GM12878 (cell line): ENCODE data around the gene IL27RA. TPM values are rescaled to one million over a fixed set of nuclear protein-coding genes. Genes with fewer than 3 reads are reported as not detected.

Experiments
- ATF7 ChIP-seq: fragments of 450-650 bp; IDR thresholded peaks from 2 replicates; pipeline ENCODE4 v1.6.1; 2016; ENCODE audit warnings: low read depth, mild to moderate bottlenecking
- E4F1 ChIP-seq: fragments of 450-650 bp; IDR thresholded peaks from 2 replicates; pipeline ENCODE4 v1.6.1; 2018; ENCODE audit warnings: borderline replicate concordance, mild to moderate bottlenecking; ENCODE audit not compliant: partially characterized antibody
- FOS ChIP-seq: IDR thresholded peaks from 3 replicates; pipeline ENCODE4 v1.6.1; 2011; ENCODE audit warnings: borderline replicate concordance; ENCODE audit not compliant: insufficient read length; ENCODE audit errors: extremely low read depth
- FOXK2 ChIP-seq: fragments of 450-650 bp; IDR thresholded peaks from 2 replicates; pipeline ENCODE4 v1.6.1; 2017; ENCODE audit warnings: mild to moderate bottlenecking, moderate library complexity
- HDAC6 ChIP-seq: fragments of 200-600 bp; sonication (generic); IDR thresholded peaks from one replicate; pipeline ENCODE4 v1.8.0; 2017; ENCODE audit warnings: antibody characterized with exemption; ENCODE audit not compliant: unreplicated experiment
- IRF5 ChIP-seq: fragments of 450-650 bp; IDR thresholded peaks from 2 replicates; pipeline ENCODE4 v1.6.1; 2017; ENCODE audit warnings: borderline replicate concordance
- KAT2A ChIP-seq: conservative IDR thresholded peaks from 2 replicates; pipeline ENCODE4 v1.6.1; 2011; ENCODE audit warnings: low read depth, low read length; ENCODE audit not compliant: control insufficient read depth
- LARP7 ChIP-seq: fragments of 450-650 bp; IDR thresholded peaks from 2 replicates; pipeline ENCODE4 v1.6.1; 2017; ENCODE audit warnings: mild to moderate bottlenecking
- PML ChIP-seq: IDR thresholded peaks from 2 replicates; pipeline ENCODE4 v1.6.1; 2012; ENCODE audit warnings: low read length, inconsistent platforms
- SIN3A ChIP-seq: IDR thresholded peaks from 2 replicates; pipeline ENCODE4 v1.6.1; 2012; ENCODE audit warnings: low read depth, low read length, improper control_type of control experiment
- SMAD5 ChIP-seq: IDR thresholded peaks from 2 replicates; pipeline ENCODE4 v1.6.1; 2016; ENCODE audit warnings: antibody characterized with exemption, low read depth
- ZBTB33 ChIP-seq: fragments of 450-650 bp; IDR thresholded peaks from 2 replicates; pipeline ENCODE4 v1.6.1; 2017; ENCODE audit warnings: mild to moderate bottlenecking
- ZNF207 ChIP-seq: fragments of 450-650 bp; IDR thresholded peaks from 2 replicates; pipeline ENCODE4 v1.6.1; 2014; ENCODE audit warnings: antibody characterized with exemption, mild to moderate bottlenecking, borderline replicate concordance
- ZNF24 ChIP-seq: fragments of 450-650 bp; IDR thresholded peaks from 2 replicates; pipeline ENCODE4 v1.6.1; 2017; ENCODE audit warnings: antibody characterized with exemption, mild to moderate bottlenecking
- polyA plus RNA-seq, 11 experiments: library from polyadenylated mRNA; depleted of rRNA in 4 of 11; unstranded in 6 of 11; stranded (reverse) in 5 of 11; fragments of >200 nt; fragmentation: Nextera tagmentation in 4 of 11; fragmentation: Illumina TruSeq in 1 of 11; extraction: Ambion mirVana in 4 of 11; extraction: Trizol in 1 of 11; gene quantifications; 1 replicate in 1 of 11; 2 replicates in 10 of 11; pipeline versions ENCODE4 v1.2.1 to v1.2.3, GENCODE V29; 2011 to 2016; ENCODE audit warnings: inconsistent platforms in 2 of 11, missing spikeins in 2 of 11, low read depth in 1 of 11
- total RNA-seq, 4 experiments: library from RNA; depleted of rRNA in 3 of 4; stranded (reverse); fragments of >200 nt in 3 of 4; fragmentation: Illumina TruSeq in 1 of 4; extraction: Trizol in 1 of 4; gene quantifications; 2 replicates each; pipeline versions ENCODE4 v1.2.1 to v1.2.3, GENCODE V29; 2013 to 2021
- TF ChIP-seq, protein P1 (sequence below): IDR thresholded peaks from 2 replicates; pipeline ENCODE4 v1.6.1; 2011; ENCODE audit warnings: low read depth, low read length, improper control_type of control experiment, borderline replicate concordance
- TF ChIP-seq, protein P2 (sequence below): IDR thresholded peaks from 2 replicates; pipeline ENCODE4 v1.6.1; 2012; ENCODE audit warnings: low read depth, low read length, improper control_type of control experiment
- TF ChIP-seq, protein P3 (sequence below): fragments of 450-650 bp; IDR thresholded peaks from 2 replicates; pipeline ENCODE4 v1.6.1; 2017; ENCODE audit warnings: mild to moderate bottlenecking, moderate library complexity

Gene IL27RA
- total and polyA plus RNA-seq, 10 of the 15 experiments (the other 5 are each of a cell fraction or from before 2014, with no cell fraction given): 8.4 to 63.5 (median 41.2) TPM

DNA sequence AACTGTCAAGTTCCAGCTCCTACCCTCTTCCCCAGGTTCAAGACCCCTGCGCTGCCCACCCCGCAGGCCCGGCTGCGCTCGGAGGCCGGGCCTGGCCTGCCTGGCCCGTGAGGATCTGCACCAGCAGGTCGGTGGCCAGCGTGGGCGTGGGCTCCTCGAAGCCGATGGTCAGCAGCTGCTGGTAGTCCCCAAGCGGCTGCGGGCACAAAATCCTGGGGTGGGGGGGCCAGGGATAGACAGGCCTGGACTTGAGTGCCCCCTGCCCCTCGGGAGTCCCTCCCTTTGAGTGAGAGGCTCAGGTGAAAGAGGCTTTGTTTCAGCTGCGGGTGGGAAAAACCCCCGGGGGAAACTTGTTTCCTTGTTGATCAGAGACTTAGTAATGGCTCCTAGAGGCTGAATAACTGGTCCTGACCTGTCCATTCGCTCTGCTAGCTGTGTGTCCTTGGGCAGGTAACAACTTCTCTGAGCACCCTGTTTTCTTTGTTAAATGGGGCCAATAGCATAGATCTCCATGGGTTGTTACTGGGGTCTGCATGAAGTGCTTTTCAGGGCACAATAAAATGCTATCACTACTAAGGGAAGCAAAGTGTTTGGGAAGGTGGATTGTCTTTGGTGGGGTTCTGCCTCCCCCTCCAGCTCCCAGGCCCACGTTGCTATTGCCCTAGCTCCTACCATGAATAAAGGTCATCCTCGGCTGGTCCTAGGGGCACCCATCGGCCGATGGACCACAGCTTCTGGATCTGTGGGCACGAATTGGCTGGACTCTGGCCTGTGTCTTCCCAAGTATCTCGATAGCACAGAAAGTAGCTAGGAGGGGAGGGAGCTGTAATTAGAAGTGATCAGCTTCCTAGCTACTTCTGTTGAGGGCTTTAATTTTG lies 50.5 kb downstream of the IL27RA start (continued):
- TF ChIP-seq ATF7 (no peak), ZBTB33 (no peak), FOXK2 (no peak), HDAC6 (no peak), FOS (no peak), E4F1 (no peak), SIN3A (0 out of 2 replicates have a peak, but pooled peaks have one; percentile 1), PML (peak; percentile 35; the same call in 1 of the 2 replicates), SMAD5 (no peak), KAT2A (no peak), IRF5 (no peak), LARP7 (peak; percentile 88), ZNF207 (no peak), ZNF24 (no peak)
- TF ChIP-seq, protein P1, sequence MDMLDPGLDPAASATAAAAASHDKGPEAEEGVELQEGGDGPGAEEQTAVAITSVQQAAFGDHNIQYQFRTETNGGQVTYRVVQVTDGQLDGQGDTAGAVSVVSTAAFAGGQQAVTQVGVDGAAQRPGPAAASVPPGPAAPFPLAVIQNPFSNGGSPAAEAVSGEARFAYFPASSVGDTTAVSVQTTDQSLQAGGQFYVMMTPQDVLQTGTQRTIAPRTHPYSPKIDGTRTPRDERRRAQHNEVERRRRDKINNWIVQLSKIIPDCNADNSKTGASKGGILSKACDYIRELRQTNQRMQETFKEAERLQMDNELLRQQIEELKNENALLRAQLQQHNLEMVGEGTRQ: no peak
- TF ChIP-seq, protein P2, sequence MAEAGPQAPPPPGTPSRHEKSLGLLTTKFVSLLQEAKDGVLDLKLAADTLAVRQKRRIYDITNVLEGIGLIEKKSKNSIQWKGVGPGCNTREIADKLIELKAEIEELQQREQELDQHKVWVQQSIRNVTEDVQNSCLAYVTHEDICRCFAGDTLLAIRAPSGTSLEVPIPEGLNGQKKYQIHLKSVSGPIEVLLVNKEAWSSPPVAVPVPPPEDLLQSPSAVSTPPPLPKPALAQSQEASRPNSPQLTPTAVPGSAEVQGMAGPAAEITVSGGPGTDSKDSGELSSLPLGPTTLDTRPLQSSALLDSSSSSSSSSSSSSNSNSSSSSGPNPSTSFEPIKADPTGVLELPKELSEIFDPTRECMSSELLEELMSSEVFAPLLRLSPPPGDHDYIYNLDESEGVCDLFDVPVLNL: no peak
- TF ChIP-seq, protein P3, sequence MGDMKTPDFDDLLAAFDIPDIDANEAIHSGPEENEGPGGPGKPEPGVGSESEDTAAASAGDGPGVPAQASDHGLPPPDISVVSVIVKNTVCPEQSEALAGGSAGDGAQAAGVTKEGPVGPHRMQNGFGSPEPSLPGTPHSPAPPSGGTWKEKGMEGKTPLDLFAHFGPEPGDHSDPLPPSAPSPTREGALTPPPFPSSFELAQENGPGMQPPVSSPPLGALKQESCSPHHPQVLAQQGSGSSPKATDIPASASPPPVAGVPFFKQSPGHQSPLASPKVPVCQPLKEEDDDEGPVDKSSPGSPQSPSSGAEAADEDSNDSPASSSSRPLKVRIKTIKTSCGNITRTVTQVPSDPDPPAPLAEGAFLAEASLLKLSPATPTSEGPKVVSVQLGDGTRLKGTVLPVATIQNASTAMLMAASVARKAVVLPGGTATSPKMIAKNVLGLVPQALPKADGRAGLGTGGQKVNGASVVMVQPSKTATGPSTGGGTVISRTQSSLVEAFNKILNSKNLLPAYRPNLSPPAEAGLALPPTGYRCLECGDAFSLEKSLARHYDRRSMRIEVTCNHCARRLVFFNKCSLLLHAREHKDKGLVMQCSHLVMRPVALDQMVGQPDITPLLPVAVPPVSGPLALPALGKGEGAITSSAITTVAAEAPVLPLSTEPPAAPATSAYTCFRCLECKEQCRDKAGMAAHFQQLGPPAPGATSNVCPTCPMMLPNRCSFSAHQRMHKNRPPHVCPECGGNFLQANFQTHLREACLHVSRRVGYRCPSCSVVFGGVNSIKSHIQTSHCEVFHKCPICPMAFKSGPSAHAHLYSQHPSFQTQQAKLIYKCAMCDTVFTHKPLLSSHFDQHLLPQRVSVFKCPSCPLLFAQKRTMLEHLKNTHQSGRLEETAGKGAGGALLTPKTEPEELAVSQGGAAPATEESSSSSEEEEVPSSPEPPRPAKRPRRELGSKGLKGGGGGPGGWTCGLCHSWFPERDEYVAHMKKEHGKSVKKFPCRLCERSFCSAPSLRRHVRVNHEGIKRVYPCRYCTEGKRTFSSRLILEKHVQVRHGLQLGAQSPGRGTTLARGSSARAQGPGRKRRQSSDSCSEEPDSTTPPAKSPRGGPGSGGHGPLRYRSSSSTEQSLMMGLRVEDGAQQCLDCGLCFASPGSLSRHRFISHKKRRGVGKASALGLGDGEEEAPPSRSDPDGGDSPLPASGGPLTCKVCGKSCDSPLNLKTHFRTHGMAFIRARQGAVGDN: 0 out of 2 replicates have a peak, but pooled peaks have one; percentile 16
